Measurements from ENCODE around the gene RBFA.

The RBFA gene

DNA sequence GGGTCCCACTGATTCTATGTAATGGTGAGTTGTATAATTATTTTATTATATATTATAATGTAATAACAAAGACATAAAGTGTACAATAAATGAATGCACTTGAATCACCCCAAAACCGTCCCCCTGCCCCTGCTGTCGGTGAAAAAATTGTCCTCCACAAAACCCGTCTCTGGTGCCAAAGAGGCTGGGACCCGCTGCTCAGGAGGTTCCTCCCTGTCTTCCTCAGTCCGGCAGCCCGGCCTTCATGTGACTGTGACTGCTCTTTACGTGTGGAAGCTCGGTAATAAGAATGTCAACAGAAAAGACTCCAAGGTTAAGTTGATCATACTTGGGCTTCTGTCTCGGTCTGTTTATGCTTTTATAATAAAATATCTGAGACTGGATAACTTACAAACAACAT lies 42.1 kb downstream of the RBFA start:
- no peak for DNase-seq

DNA sequence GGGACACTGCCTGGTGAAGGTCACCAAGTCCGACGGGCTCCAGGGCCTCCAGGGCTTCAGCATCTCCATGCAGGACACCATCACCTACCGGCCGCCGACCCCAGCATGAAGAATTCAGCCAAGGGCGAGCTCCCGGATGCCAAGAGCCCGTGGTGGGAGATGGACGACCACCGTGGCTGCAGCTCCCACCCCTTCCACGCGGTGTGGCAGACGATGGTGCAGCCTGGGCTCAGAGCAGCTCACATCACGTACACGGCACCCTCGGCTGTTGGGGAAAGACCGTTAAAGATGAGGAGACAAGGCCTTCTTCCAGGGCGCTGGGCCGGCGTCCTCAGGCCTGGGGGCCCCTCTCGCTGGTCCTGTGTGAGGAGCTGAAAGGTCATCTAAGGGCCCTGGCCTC lies 43.6 kb downstream of the RBFA start:
- no peak for DNase-seq
